WTC11 (cell line): Measurements from ENCODE around the gene HES3. TPM values are rescaled to one million over a fixed set of nuclear protein-coding genes. Genes with fewer than 3 reads are reported as not detected.

Experiments used
- ATAC-seq: fragments of 200-7000 bp; cut with Tn5 transposase; 2 replicates; pipeline ENCODE4 v1.10.0; 2021; ENCODE audit warnings: mild to moderate bottlenecking, moderate library complexity
- CTCF ChIA-PET: fragments of 300-600 bp; sonication (Branson Sonifier 250); formaldehyde crosslinking; loops from one replicate; lab custom pipeline; 2021; ENCODE audit warnings: antibody characterized with exemption; lab: Charles Lee
- POLR2A ChIA-PET: fragments of 350-600 bp; sonication (Branson Sonifier 250); formaldehyde crosslinking; loops from one replicate; lab custom pipeline; 2021; ENCODE audit warnings: antibody characterized with exemption; lab: Charles Lee
- DNase-seq: peaks from one replicate; pipeline ENCODE4 v3.0.0; 2021; ENCODE audit warnings: low spot score
- H3K27ac Mint-ChIP-seq: 2 replicates; pipeline ENCODE4 v1.8.0; 2021; ENCODE audit warnings: mixed read lengths
- H3K27me3 Mint-ChIP-seq: 2 replicates; pipeline ENCODE4 v1.8.0; 2021; ENCODE audit warnings: low read depth, mild to moderate bottlenecking, moderate library complexity, mixed read lengths
- H3K36me3 Mint-ChIP-seq: 2 replicates; pipeline ENCODE4 v1.8.0; 2021; ENCODE audit warnings: mixed read lengths
- H3K4me1 Mint-ChIP-seq: 2 replicates; pipeline ENCODE4 v1.8.0; 2022; ENCODE audit warnings: mixed read lengths
- H3K4me3 Mint-ChIP-seq: 2 replicates; pipeline ENCODE4 v1.8.0; 2021; ENCODE audit warnings: mild to moderate bottlenecking, moderate library complexity, mixed read lengths
- H3K9me3 Mint-ChIP-seq: 2 replicates; pipeline ENCODE4 v1.8.0; 2021; ENCODE audit warnings: mixed read lengths
- ATF2 ChIP-seq: sonication (generic); formaldehyde crosslinking; IDR thresholded peaks from 2 replicates; pipeline ENCODE4 v1.8.1; 2022; ENCODE audit warnings: low read depth, missing genetic modification reagents, borderline replicate concordance
- ATF3 ChIP-seq: sonication (generic); formaldehyde crosslinking; conservative IDR thresholded peaks from 2 replicates; pipeline ENCODE4 v1.8.1; 2022; ENCODE audit warnings: mild to moderate bottlenecking, missing genetic modification reagents
- E2F5 ChIP-seq: sonication (generic); formaldehyde crosslinking; IDR thresholded peaks from 2 replicates; pipeline ENCODE4 v1.8.1; 2022; ENCODE audit warnings: mild to moderate bottlenecking, moderate library complexity, missing genetic modification reagents
- ELF4 ChIP-seq: sonication (generic); formaldehyde crosslinking; IDR thresholded peaks from 2 replicates; pipeline ENCODE4 v1.8.1; 2022; ENCODE audit warnings: low read depth, mild to moderate bottlenecking, moderate library complexity, missing genetic modification reagents
- EMX1 ChIP-seq: fragments of 250-450 bp; sonication (Bioruptor Pico); IDR thresholded peaks from 2 replicates; pipeline ENCODE4 v1.8.0; 2021; ENCODE audit warnings: mild to moderate bottlenecking
- ESRRA ChIP-seq: sonication (generic); formaldehyde crosslinking; IDR thresholded peaks from 2 replicates; pipeline ENCODE4 v1.8.1; 2022; ENCODE audit warnings: mild to moderate bottlenecking, missing genetic modification reagents, borderline replicate concordance
- ETV6 ChIP-seq: sonication (generic); formaldehyde crosslinking; IDR thresholded peaks from 2 replicates; pipeline ENCODE4 v1.8.1; 2022; ENCODE audit warnings: mild to moderate bottlenecking, missing genetic modification reagents
- FOXJ3 ChIP-seq: sonication (generic); formaldehyde crosslinking; IDR thresholded peaks from 2 replicates; pipeline ENCODE4 v1.9.0; 2021; ENCODE audit warnings: missing genetic modification reagents, mild to moderate bottlenecking, borderline replicate concordance
- FOXP4 ChIP-seq: sonication (generic); formaldehyde crosslinking; IDR thresholded peaks from 2 replicates; pipeline ENCODE4 v1.8.0; 2022; ENCODE audit warnings: mild to moderate bottlenecking, missing genetic modification reagents
- GTF2I ChIP-seq: fragments of 250-450 bp; sonication (Bioruptor Pico); conservative IDR thresholded peaks from 2 replicates; pipeline ENCODE4 v1.4.0; 2021; ENCODE audit warnings: mild to moderate bottlenecking
- MAX ChIP-seq: sonication (generic); formaldehyde crosslinking; IDR thresholded peaks from 2 replicates; pipeline ENCODE4 v1.8.0; 2022; ENCODE audit warnings: mild to moderate bottlenecking, missing genetic modification reagents
- NR1H2 ChIP-seq: sonication (generic); formaldehyde crosslinking; IDR thresholded peaks from 2 replicates; pipeline ENCODE4 v1.9.0; 2021; ENCODE audit warnings: mild to moderate bottlenecking, moderate library complexity, missing genetic modification reagents
- NR2C2 ChIP-seq: sonication (generic); formaldehyde crosslinking; IDR thresholded peaks from 2 replicates; pipeline ENCODE4 v1.8.0; 2022; ENCODE audit warnings: mild to moderate bottlenecking, missing genetic modification reagents
- OVOL2 ChIP-seq: fragments of 250-450 bp; sonication (Bioruptor Pico); IDR thresholded peaks from 2 replicates; pipeline ENCODE4 v1.9.0; 2021; ENCODE audit warnings: mild to moderate bottlenecking, borderline replicate concordance
- PRDM15 ChIP-seq: sonication (generic); formaldehyde crosslinking; IDR thresholded peaks from 2 replicates; pipeline ENCODE4 v1.8.0; 2022; ENCODE audit warnings: missing genetic modification reagents
- PREB ChIP-seq: sonication (generic); formaldehyde crosslinking; IDR thresholded peaks from 2 replicates; pipeline ENCODE4 v1.8.1; 2022; ENCODE audit warnings: mild to moderate bottlenecking, missing genetic modification reagents, moderate library complexity, borderline replicate concordance
- SMAD3 ChIP-seq: sonication (generic); formaldehyde crosslinking; IDR thresholded peaks from 2 replicates; pipeline ENCODE4 v1.8.0; 2022; ENCODE audit warnings: missing genetic modification reagents, mild to moderate bottlenecking, borderline replicate concordance
- SMAD4 ChIP-seq: sonication (generic); formaldehyde crosslinking; IDR thresholded peaks from 2 replicates; pipeline ENCODE4 v1.8.0; 2022; ENCODE audit warnings: mild to moderate bottlenecking, missing genetic modification reagents
- SP1 ChIP-seq: sonication (generic); formaldehyde crosslinking; conservative IDR thresholded peaks from 2 replicates; pipeline ENCODE4 v1.8.1; 2022; ENCODE audit warnings: missing genetic modification reagents
- TP53 ChIP-seq: sonication (generic); formaldehyde crosslinking; IDR thresholded peaks from 2 replicates; pipeline ENCODE4 v1.8.1; 2023; ENCODE audit warnings: mild to moderate bottlenecking, missing genetic modification reagents
- ZBTB43 ChIP-seq: sonication (generic); formaldehyde crosslinking; IDR thresholded peaks from 2 replicates; pipeline ENCODE4 v1.8.1; 2023; ENCODE audit warnings: mild to moderate bottlenecking, missing genetic modification reagents
- ZNF121 ChIP-seq: sonication (generic); formaldehyde crosslinking; IDR thresholded peaks from 2 replicates; pipeline ENCODE4 v1.8.0; 2023; ENCODE audit warnings: missing genetic modification reagents
- ZNF317 ChIP-seq: sonication (generic); formaldehyde crosslinking; IDR thresholded peaks from 2 replicates; pipeline ENCODE4 v1.8.1; 2023; ENCODE audit warnings: low read depth, mild to moderate bottlenecking, moderate library complexity, missing genetic modification reagents, borderline replicate concordance
- ZNF425 ChIP-seq: fragments of 250-450 bp; sonication (Bioruptor Pico); conservative IDR thresholded peaks from 2 replicates; pipeline ENCODE4 v1.9.0; 2021; ENCODE audit warnings: mild to moderate bottlenecking
- total RNA-seq: library from RNA; stranded (reverse); gene quantifications from 3 replicates; pipeline ENCODE4 v1.2.3, GENCODE V29; 2021

The HES3 gene
- total RNA-seq, 1 experiment from 2014 or later, result 74.7 TPM

- no peak for TF ChIP-seq PRDM15 (CRISPR knock-in tag)
- TF ChIP-seq SMAD4 (CRISPR knock-in tag), result no peak
- no peak for TF ChIP-seq ETV6
- TF ChIP-seq NR1H2, result no peak
- TF ChIP-seq ELF4 (CRISPR knock-in tag), result no peak
Measured at GRCh38 chr1:6223617-6224016, 20.4 kb upstream of the HES3 start (continued).

GRCh38 chr1:6224718-6225117 lies 19.3 kb upstream of the HES3 start:
- H3K4me1 Mint-ChIP-seq, result no peaks in the 10 kb centered on the region
- no peaks in the 10 kb centered on the region for H3K9me3 Mint-ChIP-seq
- H3K36me3 Mint-ChIP-seq, result peaks cover 47% of the 10 kb centered on the region
- no peak overlapping the region for H3K4me3 Mint-ChIP-seq
- ATAC-seq, result no peak
- H3K27me3 Mint-ChIP-seq, result no peaks in the 10 kb centered on the region
- POLR2A ChIA-PET, result no interaction called here
- no peak for DNase-seq
- TF ChIP-seq SMAD3 (CRISPR knock-in tag) (no peak), MAX (no peak), FOXJ3 (CRISPR knock-in tag) (no peak), FOXP4 (CRISPR knock-in tag) (no peak), ZNF121 (CRISPR knock-in tag) (no peak), OVOL2 (CRISPR knock-in tag) (no peak), E2F5 (CRISPR knock-in tag) (no peak), SP1 (CRISPR knock-in tag) (no peak), GTF2I (CRISPR knock-in tag) (no peak), NR2C2 (CRISPR knock-in tag) (no peak), ZNF317 (CRISPR knock-in tag) (no peak), ESRRA (CRISPR knock-in tag) (no peak), ZBTB43 (no peak), ATF3 (no peak), PREB (no peak), EMX1 (no peak), TP53 (CRISPR knock-in tag) (no peak), ATF2 (no peak), ZNF425 (CRISPR knock-in tag) (no peak)
- TF ChIP-seq, all 79 proteins: peak for 0
- CTCF ChIA-PET, result interaction anchor here (0.6 to 1.9 kb wide), 3 partner anchors 14 to 20 kb away, joined by 3 to 8 read pairs (median 4); no protein-coding TSS in a partner anchor
- no peak overlapping the region for H3K27ac Mint-ChIP-seq
